MM.1S (cell line): Measurements from ENCODE around the gene MAD2L1BP.

Experiments
- DNase-seq: peaks from one replicate; pipeline ENCODE4 v3.0.0-alpha.2; 2015
- H2AFZ ChIP-seq: fragments of 300-600 bp; sonication (generic); 2 replicates; pipeline ENCODE4 v1.6.0; 2016; ENCODE audit warnings: antibody characterized with exemption, low read length
- H3F3A ChIP-seq: fragments of 300-600 bp; sonication (generic); 2 replicates; pipeline ENCODE4 v1.6.1; 2016; ENCODE audit warnings: mild to moderate bottlenecking, antibody characterized with exemption, low read length, moderate library complexity, mixed read lengths; ENCODE audit not compliant: insufficient read depth
- H3K27ac ChIP-seq: fragments of 300-600 bp; sonication (generic); 2 replicates; pipeline ENCODE4 v1.5.1; 2016; ENCODE audit warnings: mild to moderate bottlenecking, low read length
- H3K27me3 ChIP-seq: fragments of 300-600 bp; sonication (generic); replicated peaks from 2 replicates; pipeline ENCODE4 v1.6.0; 2016; ENCODE audit warnings: low read length; ENCODE audit not compliant: insufficient read depth
- H3K36me3 ChIP-seq: fragments of 300-600 bp; sonication (generic); replicated peaks from 2 replicates; pipeline ENCODE4 v1.6.1; 2016; ENCODE audit warnings: mild to moderate bottlenecking, low read length, mixed read lengths; ENCODE audit not compliant: insufficient read depth
- H3K4me1 ChIP-seq: fragments of 300-600 bp; sonication (generic); 2 replicates; pipeline ENCODE4 v1.6.1; 2016; ENCODE audit warnings: low read length, mixed read lengths
- H3K4me2 ChIP-seq: fragments of 300-600 bp; sonication (generic); 2 replicates; pipeline ENCODE4 v1.6.0; 2016; ENCODE audit warnings: low read depth, low read length
- H3K4me3 ChIP-seq: fragments of 300-600 bp; sonication (generic); 2 replicates; pipeline ENCODE4 v1.5.1; 2016; ENCODE audit warnings: low read length, mixed read lengths
- H3K79me2 ChIP-seq: fragments of 300-600 bp; sonication (generic); 2 replicates; pipeline ENCODE4 v1.6.1; 2016; ENCODE audit warnings: mixed run types, low read length, mixed read lengths
- H3K9ac ChIP-seq: fragments of 300-600 bp; sonication (generic); 2 replicates; pipeline ENCODE4 v1.6.1; 2016; ENCODE audit warnings: low read length, mixed read lengths
- H3K9me2 ChIP-seq: fragments of 300-600 bp; sonication (generic); replicated peaks from 2 replicates; pipeline ENCODE4 v1.6.1; 2016; ENCODE audit warnings: mild to moderate bottlenecking, low read length, mixed read lengths; ENCODE audit not compliant: insufficient read depth
- H3K9me3 ChIP-seq: fragments of 300-600 bp; sonication (generic); replicated peaks from 2 replicates; pipeline ENCODE4 v1.6.1; 2016; ENCODE audit warnings: mild to moderate bottlenecking, low read length, mixed read lengths; ENCODE audit not compliant: insufficient read depth
- H4K20me1 ChIP-seq: fragments of 300-600 bp; sonication (generic); 2 replicates; pipeline ENCODE4 v1.6.1; 2016; ENCODE audit warnings: mild to moderate bottlenecking, low read length, moderate library complexity, mixed read lengths; ENCODE audit not compliant: insufficient read depth
- EZH2 ChIP-seq: fragments of 300-600 bp; sonication (generic); optimal IDR thresholded peaks from 2 replicates; pipeline ENCODE3; 2017; ENCODE audit warnings: low read depth, mild to moderate bottlenecking, antibody characterized with exemption, low read length, mixed read lengths
- EZH2phosphoT487 ChIP-seq: fragments of 300-600 bp; sonication (generic); IDR thresholded peaks from 2 replicates; pipeline ENCODE4 v1.6.1; 2018; ENCODE audit warnings: antibody characterized with exemption, low read length
- TF ChIP-seq, protein P1 (sequence below): fragments of 300-600 bp; sonication (generic); IDR thresholded peaks from 2 replicates; pipeline ENCODE4 v1.5.1; 2016; ENCODE audit warnings: antibody characterized with exemption, low read length, mixed read lengths

The MAD2L1BP gene

DNA sequence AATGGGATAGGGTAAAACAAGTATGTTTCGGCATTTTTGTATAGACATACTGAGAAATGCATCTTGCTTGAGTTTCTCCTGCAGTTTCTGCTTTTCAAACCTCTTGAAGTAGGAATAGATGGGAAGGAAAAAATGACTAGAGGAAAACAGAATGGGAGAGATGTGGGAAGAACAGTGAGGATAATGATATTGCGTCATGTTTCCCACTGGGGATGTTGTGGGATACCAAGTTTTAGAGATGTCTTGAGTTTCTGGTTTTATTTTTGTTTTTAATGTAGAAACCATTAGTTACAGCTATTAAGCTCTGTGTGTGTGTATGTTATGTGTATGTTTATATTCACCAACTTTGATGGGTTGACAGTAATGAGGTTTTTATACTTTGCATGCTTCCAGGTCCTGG is 35.0 kb upstream of the MAD2L1BP start:
- no peaks in the 10 kb centered on the region for H4K20me1 ChIP-seq
- H3K36me3 ChIP-seq = 0 out of 2 replicates have a peak, but pooled peaks cover 3% of the 10 kb centered on the region
- H2AFZ ChIP-seq = no peak overlapping the region
- H3K4me2 ChIP-seq = no peak overlapping the region
- H3K4me1 ChIP-seq = no peaks in the 10 kb centered on the region
- no peaks in the 10 kb centered on the region for H3K9me2 ChIP-seq
- H3F3A ChIP-seq = no peaks in the 10 kb centered on the region
- no peak for DNase-seq
- no peak overlapping the region for H3K9ac ChIP-seq
- no peak overlapping the region for H3K4me3 ChIP-seq
- H3K27me3 ChIP-seq = no peaks in the 10 kb centered on the region
- H3K79me2 ChIP-seq = no peaks in the 10 kb centered on the region
- no peak overlapping the region for H3K27ac ChIP-seq
- no peaks in the 10 kb centered on the region for H3K9me3 ChIP-seq
- TF ChIP-seq, protein P1, sequence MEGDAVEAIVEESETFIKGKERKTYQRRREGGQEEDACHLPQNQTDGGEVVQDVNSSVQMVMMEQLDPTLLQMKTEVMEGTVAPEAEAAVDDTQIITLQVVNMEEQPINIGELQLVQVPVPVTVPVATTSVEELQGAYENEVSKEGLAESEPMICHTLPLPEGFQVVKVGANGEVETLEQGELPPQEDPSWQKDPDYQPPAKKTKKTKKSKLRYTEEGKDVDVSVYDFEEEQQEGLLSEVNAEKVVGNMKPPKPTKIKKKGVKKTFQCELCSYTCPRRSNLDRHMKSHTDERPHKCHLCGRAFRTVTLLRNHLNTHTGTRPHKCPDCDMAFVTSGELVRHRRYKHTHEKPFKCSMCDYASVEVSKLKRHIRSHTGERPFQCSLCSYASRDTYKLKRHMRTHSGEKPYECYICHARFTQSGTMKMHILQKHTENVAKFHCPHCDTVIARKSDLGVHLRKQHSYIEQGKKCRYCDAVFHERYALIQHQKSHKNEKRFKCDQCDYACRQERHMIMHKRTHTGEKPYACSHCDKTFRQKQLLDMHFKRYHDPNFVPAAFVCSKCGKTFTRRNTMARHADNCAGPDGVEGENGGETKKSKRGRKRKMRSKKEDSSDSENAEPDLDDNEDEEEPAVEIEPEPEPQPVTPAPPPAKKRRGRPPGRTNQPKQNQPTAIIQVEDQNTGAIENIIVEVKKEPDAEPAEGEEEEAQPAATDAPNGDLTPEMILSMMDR = no peak
- TF ChIP-seq EZH2phosphoT487 = no peak

DNA sequence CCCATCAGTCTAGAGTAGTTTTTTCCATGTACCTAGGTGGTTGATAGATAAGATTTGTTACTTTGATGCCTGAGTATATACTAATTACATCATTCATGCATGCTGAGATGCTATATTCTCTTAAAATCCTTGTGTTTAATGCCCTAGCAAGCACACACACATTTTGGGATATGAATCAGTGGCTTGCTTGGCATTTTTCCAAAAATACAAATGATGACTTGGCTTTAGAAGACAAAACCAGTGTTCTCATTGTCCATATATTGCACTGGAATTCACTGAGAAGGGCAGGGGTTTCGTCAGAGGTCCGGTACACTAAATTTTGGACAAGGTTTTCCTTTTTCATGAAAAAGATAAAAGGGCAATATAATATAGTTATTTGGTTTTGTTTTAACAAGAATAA is 31.5 kb upstream of the MAD2L1BP start:
- DNase-seq = no peak
- Histone ChIP-seq H3K9me3 (no peaks in the 10 kb centered on the region), H3K4me3 (no peak overlapping the region), H4K20me1 (no peaks in the 10 kb centered on the region), H3F3A (no peaks in the 10 kb centered on the region), H2AFZ (no peak overlapping the region), H3K4me2 (no peak overlapping the region), H3K79me2 (no peaks in the 10 kb centered on the region; the same call in 1 of the 2 replicates), H3K36me3 (peaks cover 3% of the 10 kb centered on the region; the same call in 1 of the 2 replicates), H3K9ac (no peak overlapping the region), H3K4me1 (no peaks in the 10 kb centered on the region), H3K27ac (no peak overlapping the region), H3K9me2 (no peaks in the 10 kb centered on the region), H3K27me3 (no peaks in the 10 kb centered on the region)
- TF ChIP-seq EZH2phosphoT487 (no peak), EZH2 (no peak)
- TF ChIP-seq, protein P1 = no peak

DNA sequence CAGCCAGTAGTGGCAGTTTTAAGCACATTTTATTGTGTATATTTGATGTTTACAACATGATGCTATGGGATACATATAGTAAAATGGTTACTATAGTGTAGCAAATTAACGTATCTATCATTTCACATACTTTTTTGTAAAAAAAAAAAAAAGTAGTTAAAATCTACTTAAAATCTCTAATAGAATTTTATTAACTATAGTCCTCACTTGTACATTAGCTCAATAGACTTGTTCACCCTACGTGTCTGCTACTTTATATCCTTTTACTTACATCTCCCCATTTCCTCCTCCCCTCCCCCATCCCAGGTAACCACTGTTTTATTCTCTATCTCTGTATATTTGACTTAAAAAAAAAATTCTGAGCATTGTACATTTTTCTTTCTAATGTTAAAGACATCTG is 29.6 kb upstream of the MAD2L1BP start:
- H3K4me3 ChIP-seq = no peak overlapping the region
- H3K9me3 ChIP-seq = no peaks in the 10 kb centered on the region
- H3K79me2 ChIP-seq = no peaks in the 10 kb centered on the region; the same call in none of the 2 replicates
- H3K27ac ChIP-seq = no peak overlapping the region
- no peaks in the 10 kb centered on the region for H4K20me1 ChIP-seq
- H3F3A ChIP-seq = no peaks in the 10 kb centered on the region
- no peaks in the 10 kb centered on the region for H3K4me1 ChIP-seq
- H3K36me3 ChIP-seq = peaks cover 8% of the 10 kb centered on the region
- DNase-seq = no peak
- no peaks in the 10 kb centered on the region for H3K9me2 ChIP-seq
- no peak overlapping the region for H3K9ac ChIP-seq
- TF ChIP-seq, protein P1 = no peak
- TF ChIP-seq EZH2phosphoT487 = no peak
- no peak for TF ChIP-seq EZH2
- H2AFZ ChIP-seq = no peak overlapping the region
- no peak overlapping the region for H3K4me2 ChIP-seq
- no peaks in the 10 kb centered on the region for H3K27me3 ChIP-seq
